IPS DF 4.7 (cell line): ENCODE results near the gene ERBIN.
"Not testable (repeated sequence)": the region's sequence is repeated elsewhere in the genome, so short reads cannot be mapped to it uniquely, and the experiment has no call there.

Experiments
- DNase-seq: peaks from one replicate; pipeline ENCODE4 v3.0.0-alpha.2; 2013; ENCODE audit warnings: low spot score; ENCODE audit errors: extremely low read depth

ERBIN gene

GRCh38 chr5:65961633-65962032 is 35.3 kb downstream of the ERBIN start:
- DNase-seq: no peak

- no peak for DNase-seq
Observed at GRCh38 chr5:65967288-65968066, 41.1 kb downstream of the ERBIN start.

- DNase-seq: no peak
Observed at GRCh38 chr5:65969539-65970393, 43.4 kb downstream of the ERBIN start.

DNA sequence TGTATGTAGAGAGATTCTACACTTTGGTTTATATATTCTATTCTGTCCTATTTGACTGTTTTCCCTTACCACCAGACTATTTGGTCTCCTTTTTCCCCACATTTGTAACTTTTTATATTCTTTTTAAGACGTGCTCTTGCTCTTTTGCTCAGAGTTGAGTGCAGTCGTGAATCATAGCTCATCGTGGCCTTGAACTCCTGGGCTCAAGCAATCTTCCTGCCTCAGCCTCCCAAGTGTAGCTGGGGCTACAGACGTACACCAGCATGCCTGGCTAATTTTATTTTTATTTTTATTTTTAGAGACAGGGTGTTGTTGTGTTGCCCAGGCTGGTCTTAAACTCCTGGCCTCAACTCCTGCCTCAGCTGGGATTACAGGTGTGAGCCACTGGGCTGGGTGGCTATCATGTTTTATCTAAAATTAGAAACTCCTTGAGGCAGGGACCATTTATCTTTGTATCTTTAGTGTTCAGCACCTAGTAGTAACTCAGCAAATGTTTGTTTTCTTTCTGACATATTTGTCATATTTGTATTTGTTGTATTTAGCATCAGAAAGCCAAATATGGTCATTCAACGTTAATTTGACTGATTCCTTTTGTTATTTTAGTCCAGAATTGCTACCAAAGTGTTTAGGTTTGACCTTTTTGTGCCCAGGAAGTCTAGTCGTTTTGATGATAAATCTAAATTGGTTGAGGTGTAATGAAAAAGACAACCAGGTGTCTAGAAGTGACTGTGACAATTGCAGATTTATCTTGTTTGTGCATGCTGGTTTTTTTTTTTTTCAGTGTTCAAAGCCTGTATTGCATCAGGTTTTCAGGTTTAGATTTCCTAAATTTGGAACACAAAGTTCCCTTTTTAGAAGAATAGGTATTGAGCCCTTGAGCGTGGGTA is 44.3 kb downstream of the ERBIN start:
- no peak for DNase-seq

GRCh38 chr5:65971643-65972042 is 45.3 kb downstream of the ERBIN start:
- no peak for DNase-seq

GRCh38 chr5:65972896-65973295 is 46.5 kb downstream of the ERBIN start:
- not testable (repeated sequence) for DNase-seq

DNA sequence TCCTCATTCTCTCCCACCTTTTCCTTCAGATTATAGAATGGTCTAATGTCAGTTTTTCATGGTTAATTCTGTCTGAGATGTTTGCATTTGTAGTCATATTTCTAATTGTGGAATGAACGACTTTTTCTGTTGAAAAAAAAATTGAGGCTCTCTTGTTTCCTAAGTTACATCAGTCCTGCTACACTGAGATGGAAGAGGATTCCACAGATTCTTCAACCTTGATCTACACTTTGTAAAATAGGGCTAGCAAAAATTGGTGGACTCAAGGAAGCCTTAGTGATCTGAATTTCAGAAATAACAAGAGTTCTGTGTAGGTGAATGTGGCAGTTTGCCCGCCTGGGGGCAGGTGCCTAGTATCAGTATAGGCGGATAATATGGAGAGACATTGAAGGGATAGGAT is 51.9 kb downstream of the ERBIN start:
- DNase-seq: no peak

DNA sequence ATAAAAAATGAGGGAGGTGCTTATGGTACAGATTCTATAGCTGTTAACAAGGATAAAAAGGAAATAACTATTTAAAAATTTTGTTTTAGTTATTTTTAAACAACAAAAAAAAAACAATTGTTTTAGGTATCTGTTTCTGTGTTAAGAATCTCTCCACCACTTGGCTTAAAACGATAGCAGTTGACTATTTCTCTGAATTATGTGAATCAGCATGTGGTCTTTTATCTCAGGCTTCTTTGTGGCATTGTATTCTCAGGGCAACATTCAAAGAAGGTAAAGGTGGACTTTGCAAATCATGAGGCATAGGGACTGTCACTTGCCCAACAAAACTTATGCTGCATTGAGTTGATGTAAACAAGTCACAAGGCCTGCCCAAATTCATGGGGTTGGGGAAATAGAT is 55.2 kb downstream of the ERBIN start:
- DNase-seq: no peak

- DNase-seq: no peak
Observed at GRCh38 chr5:65981969-65982619, 55.7 kb downstream of the ERBIN start.

GRCh38 chr5:65982635-65983034 is 56.3 kb downstream of the ERBIN start:
- DNase-seq: no peak

- DNase-seq: no peak
Observed at GRCh38 chr5:65984098-65984885, 57.9 kb downstream of the ERBIN start.

DNA sequence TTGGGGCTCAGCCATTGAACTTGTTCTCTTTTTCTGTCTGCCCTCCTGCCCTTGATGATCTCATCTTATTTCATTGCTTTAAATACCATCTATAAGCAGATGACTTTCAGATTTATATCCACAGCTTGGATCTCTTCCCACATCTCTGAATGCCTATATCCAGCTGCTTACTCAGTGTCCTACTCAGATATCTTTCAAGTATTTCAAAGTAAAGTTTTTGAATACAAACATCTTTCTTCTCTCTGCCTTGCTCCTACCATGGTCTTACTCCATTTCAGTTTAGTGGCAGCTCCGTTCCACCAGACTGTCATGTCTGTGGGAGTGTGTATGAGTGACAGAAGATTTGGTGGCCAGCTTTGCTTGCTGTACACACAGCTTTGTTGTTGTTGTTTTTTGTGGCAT is 59.7 kb downstream of the ERBIN start:
- no peak for DNase-seq

GRCh38 chr5:65986796-65987195 is 60.4 kb downstream of the ERBIN start:
- DNase-seq: no peak

DNA sequence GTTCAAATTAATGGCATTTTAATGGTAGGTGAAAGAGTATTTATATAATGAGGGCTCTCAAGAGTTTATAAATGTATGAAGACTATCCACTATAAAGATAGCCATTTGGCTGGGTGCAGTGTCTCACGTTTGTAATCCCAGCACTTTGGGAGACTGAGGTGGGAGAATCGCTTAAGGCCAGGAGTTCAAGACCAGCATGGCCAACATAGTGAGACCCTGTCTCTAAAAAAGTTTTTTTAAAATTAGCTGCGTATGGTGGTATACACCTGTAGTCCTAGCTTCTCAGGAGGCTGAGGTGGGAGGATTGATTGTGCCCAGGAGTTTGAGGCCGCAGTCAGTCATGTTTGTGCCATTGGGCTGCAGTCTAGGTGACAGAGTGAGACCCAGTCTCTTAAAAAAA is 61.6 kb downstream of the ERBIN start:
- DNase-seq: no peak

DNA sequence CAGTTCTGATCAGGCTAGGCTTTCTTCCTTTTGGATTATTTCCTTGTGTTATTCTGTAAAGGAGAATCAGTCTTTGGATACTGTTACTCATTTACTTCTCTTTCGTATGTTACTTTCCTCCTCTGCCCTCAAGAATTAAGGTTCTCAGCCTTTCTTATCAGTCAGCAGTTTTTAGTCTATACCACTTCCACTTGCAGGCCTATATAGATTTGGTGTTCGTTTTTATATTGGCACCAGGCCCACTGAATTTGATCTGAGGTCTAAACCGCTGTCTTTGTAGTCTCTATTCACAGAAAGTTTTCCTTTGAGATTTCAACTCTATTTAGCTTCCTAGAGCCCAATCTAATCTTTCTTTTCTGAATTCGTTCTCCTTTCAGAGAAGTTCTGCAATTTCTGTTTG is 62.8 kb downstream of the ERBIN start:
- DNase-seq: no peak

GRCh38 chr5:65992630-65993029 is 66.3 kb downstream of the ERBIN start:
- no peak for DNase-seq

GRCh38 chr5:65994117-65994786 is 67.9 kb downstream of the ERBIN start:
- no peak for DNase-seq

DNA sequence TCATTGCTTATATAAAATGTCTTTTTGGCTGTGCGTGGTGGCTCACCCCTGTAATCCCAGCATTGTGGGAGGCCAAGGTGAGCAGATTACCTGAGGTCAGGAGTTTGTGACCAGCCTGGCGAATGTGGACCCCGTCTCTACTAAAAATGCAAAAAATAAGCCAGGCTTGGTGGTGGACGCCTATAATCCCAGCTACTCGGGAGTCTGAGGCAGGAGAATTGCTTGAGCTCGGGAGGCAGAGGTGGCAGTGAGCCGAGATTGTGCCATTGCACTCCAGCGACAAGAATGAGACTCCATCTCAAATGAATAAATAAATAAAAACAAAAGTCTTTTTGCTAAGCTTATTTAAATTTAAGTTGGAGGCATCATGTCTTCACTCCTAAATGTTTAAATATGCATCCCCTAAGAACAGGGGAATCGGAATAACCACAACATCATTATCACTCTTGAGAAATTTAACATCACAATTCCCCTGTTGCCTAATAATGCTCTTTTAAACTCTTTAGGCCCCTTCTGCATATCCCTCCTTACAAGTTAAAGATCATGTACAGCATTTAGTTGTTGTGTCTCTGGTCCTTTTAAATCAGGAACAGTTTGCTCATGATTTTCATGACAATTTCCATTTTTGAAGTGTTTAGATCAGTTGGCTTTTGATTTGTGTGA is 72.8 kb downstream of the ERBIN start:
- DNase-seq: no peak

GRCh38 chr5:66001952-66002351 is 75.6 kb downstream of the ERBIN start:
- DNase-seq: no peak
